T-cell (primary cell): ENCODE measurements around the gene DUOXA2. TPM values are rescaled to one million over a fixed set of nuclear protein-coding genes. Genes with fewer than 3 reads are reported as not detected.

Experiments
- ATAC-seq, 4 experiments: fragments of 200-7000 bp in 3 of 4; fragments of 150-1000 bp in 1 of 4; cut with Tn5 transposase; replicated peaks in 1 of 4; 1 replicate in 3 of 4; 2 replicates in 1 of 4; pipeline ENCODE4 v1.10.0; 2021; ENCODE audit warnings: moderate library complexity in 3 of 4, mild to moderate bottlenecking in 2 of 4, moderate number of reproducible peaks in 1 of 4
- CTCF ChIA-PET, 2 donors: fragments of 300-600 bp; sonication (Branson Sonifier 250); formaldehyde crosslinking; loops; one replicate each; lab custom pipeline; 2022; ENCODE audit warnings: antibody characterized with exemption in 2 of 2; lab: Charles Lee
- POLR2A ChIA-PET, 2 donors: fragments of 300-600 bp; sonication (Branson Sonifier 250); formaldehyde crosslinking; loops; one replicate each; lab custom pipeline; 2022; ENCODE audit warnings: antibody characterized with exemption in 2 of 2; lab: Charles Lee
- DNase-seq, 35 experiments: peaks; one replicate each; pipeline versions ENCODE4 v3.0.0 to v3.0.0-alpha.2; 2013 to 2023
- H3K27ac ChIP-seq: one replicate; pipeline ENCODE4 v1.5.1; 2013; ENCODE audit warnings: low read length
- H3K27me3 ChIP-seq, 2 experiments: replicated peaks in 1 of 2; 1 replicate in 1 of 2; 2 replicates in 1 of 2; pipeline versions ENCODE4 v1.6.1 to v1.7.0; 2013; ENCODE audit warnings: low read length in 1 of 2, mixed read lengths in 1 of 2; ENCODE audit not compliant: control insufficient read depth in 2 of 2, insufficient read depth in 2 of 2; ENCODE audit errors: extremely low read depth in 1 of 2
- H3K36me3 ChIP-seq, 2 donors: 1 replicate in 1 of 2; 2 replicates in 1 of 2; pipeline versions ENCODE4 v1.6.1 to v1.7.0; 2013; ENCODE audit warnings: low read length in 1 of 2; ENCODE audit not compliant: control insufficient read depth in 2 of 2, insufficient read depth in 1 of 2; ENCODE audit errors: extremely low read depth in 1 of 2
- H3K4me1 ChIP-seq, 2 experiments: 1 replicate in 1 of 2; 2 replicates in 1 of 2; pipeline versions ENCODE4 v1.6.1 to v1.7.0; 2013; ENCODE audit warnings: low read length in 2 of 2, mixed read lengths in 1 of 2; ENCODE audit not compliant: insufficient read depth in 2 of 2, control insufficient read depth in 1 of 2; ENCODE audit errors: extremely low read depth in 1 of 2
- H3K4me3 ChIP-seq, 2 donors: 1 replicate in 1 of 2; 2 replicates in 1 of 2; pipeline versions ENCODE4 v1.5.1 to v1.7.0; 2013; ENCODE audit warnings: mild to moderate bottlenecking in 2 of 2, low read length in 1 of 2, moderate library complexity in 1 of 2; ENCODE audit not compliant: control insufficient read depth in 1 of 2; ENCODE audit errors: extremely low read depth in 1 of 2
- H3K9me3 ChIP-seq: 2 replicates; pipeline ENCODE4 v1.7.0; 2013
- H3K27ac Mint-ChIP-seq, 2 donors: one replicate each; pipeline ENCODE4 v1.8.0; 2020 to 2021; ENCODE audit warnings: mild to moderate bottlenecking in 2 of 2, mixed read lengths in 2 of 2
- H3K27me3 Mint-ChIP-seq, 2 donors: one replicate each; pipeline ENCODE4 v1.8.0; 2021 to 2022; ENCODE audit warnings: mixed read lengths in 2 of 2
- H3K36me3 Mint-ChIP-seq: one replicate; pipeline ENCODE4 v1.8.0; 2021; ENCODE audit warnings: mixed read lengths
- H3K4me1 Mint-ChIP-seq, 3 donors: one replicate each; pipeline ENCODE4 v1.8.0; 2020 to 2022; ENCODE audit warnings: mixed read lengths in 3 of 3, mild to moderate bottlenecking in 1 of 3
- H3K4me3 Mint-ChIP-seq, 3 donors: one replicate each; pipeline ENCODE4 v1.8.0; 2020 to 2022; ENCODE audit warnings: mild to moderate bottlenecking in 3 of 3, mixed read lengths in 3 of 3, moderate library complexity in 3 of 3
- H3K9me3 Mint-ChIP-seq, 3 donors: one replicate each; pipeline ENCODE4 v1.8.0; 2020 to 2022; ENCODE audit warnings: mixed read lengths in 3 of 3
- WGBS: methylation state at CpG from one replicate; pipeline ENCODE4 v1.1.5; 2013; ENCODE audit warnings: missing lambda C conversion rate; ENCODE audit not compliant: insufficient coverage; 5-methylcytosine and 5-hydroxymethylcytosine counted together
- total RNA-seq, 35 experiments: library from RNA in 6 of 35; stranded (reverse) in 6 of 35; fragments of 120-200 nt in 1 of 35; gene quantifications; one replicate each; pipeline versions ENCODE4 v1.2.1 to v1.2.4 and lab custom pipeline; 2013 to 2026

Gene DUOXA2
- total RNA-seq, 5 donors from 2014 or later (not counting 1 experiment from before 2014, with no cell fraction given): not detected

DNA sequence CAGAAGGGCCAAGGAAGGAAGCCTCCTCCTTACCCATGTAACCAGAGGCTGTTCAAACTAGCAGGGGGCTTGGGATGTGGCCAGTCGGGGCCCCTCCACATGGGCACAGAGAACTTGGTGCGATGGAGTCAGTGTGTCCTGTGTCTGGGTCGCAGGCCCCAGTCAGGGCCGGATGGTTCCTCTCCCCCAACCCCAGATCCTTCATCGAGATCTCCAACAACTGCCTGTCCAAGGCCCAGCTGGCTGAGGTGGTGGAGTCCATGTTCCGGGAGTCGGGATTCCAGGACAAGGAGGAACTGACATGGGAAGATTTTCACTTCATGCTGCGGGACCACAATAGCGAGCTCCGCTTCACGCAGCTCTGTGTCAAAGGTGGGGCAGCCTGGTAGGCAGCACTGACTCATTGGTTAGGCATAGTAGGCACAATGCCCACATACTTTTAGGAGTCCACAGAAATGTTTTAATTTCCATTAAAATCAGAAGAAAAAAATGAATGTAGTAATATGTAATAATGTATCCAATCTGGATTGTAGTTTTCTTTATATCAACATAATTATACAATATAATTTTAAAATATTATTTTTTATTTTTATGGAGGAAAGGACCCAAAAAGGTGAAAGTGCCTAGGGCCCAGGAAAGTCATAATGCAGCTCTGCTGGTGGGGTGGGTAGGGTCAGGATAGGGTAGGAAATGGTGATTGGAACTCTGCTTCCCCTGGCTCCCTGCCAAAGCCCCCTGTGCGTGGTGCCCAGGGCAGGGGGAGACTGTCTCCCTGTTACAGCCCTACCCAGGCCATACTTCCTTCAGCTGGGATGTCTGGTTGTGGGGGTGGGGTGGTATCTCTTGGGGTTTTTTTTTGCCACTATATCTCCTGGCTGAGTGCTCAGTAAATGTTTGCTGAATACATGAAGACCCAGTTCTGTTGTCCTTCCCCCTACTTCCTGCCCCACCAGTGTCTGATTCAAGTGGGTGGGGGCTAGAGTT is 34.2 kb downstream of the DUOXA2 start:
- ChIA-PET POLR2A (no interaction called here), CTCF (interaction anchor here in 1 of 2 donors (0.7 kb wide), 1 partner anchor 22 kb away, joined by 5 read pairs; no protein-coding TSS in a partner anchor)
- no peak for DNase-seq
- Histone ChIP-seq H3K27ac (no peak overlapping the region), H3K27me3 (no peaks in the 10 kb centered on the region), H3K4me3 (no peak overlapping the region), H3K36me3 (peaks cover 0 to 4% of the 10 kb centered on the region in 2 donors), H3K4me1 (no peaks in the 10 kb centered on the region), H3K9me3 (no peaks in the 10 kb centered on the region)
- H3K4me1 Mint-ChIP-seq: no peaks in the 10 kb centered on the region
- peaks cover 11% of the 10 kb centered on the region for H3K36me3 Mint-ChIP-seq
- no peaks in the 10 kb centered on the region for H3K9me3 Mint-ChIP-seq
- H3K27ac Mint-ChIP-seq: no peak overlapping the region
- 98% methylated on average over 8 of the region's 12 CpGs for WGBS
- no peak for ATAC-seq
- no peaks in the 10 kb centered on the region for H3K27me3 Mint-ChIP-seq
- no peak overlapping the region for H3K4me3 Mint-ChIP-seq

- ChIA-PET CTCF (interaction anchor here in 1 of 2 donors (0.7 to 0.9 kb wide), 2 partner anchors 12 to 22 kb away, joined by 3 to 5 read pairs; no protein-coding TSS in a partner anchor), POLR2A (no interaction called here)
- Histone ChIP-seq H3K27me3 (no peaks in the 10 kb centered on the region), H3K36me3 (peaks cover 0 to 4% of the 10 kb centered on the region in 2 donors), H3K27ac (no peak overlapping the region), H3K4me1 (no peaks in the 10 kb centered on the region), H3K9me3 (no peaks in the 10 kb centered on the region), H3K4me3 (no peak overlapping the region)
- ATAC-seq (no peak), DNase-seq (no peak)
- Mint-ChIP-seq H3K4me1 (no peaks in the 10 kb centered on the region), H3K4me3 (no peak overlapping the region), H3K27ac (no peak overlapping the region), H3K9me3 (no peaks in the 10 kb centered on the region), H3K36me3 (peaks cover 11% of the 10 kb centered on the region), H3K27me3 (no peaks in the 10 kb centered on the region)
- WGBS: no CpG with 5 or more reads among the region's 1 CpG
Observed at GRCh38 chr15:45149060-45149459, 34.9 kb downstream of the DUOXA2 start.

- H3K27me3 Mint-ChIP-seq: no peaks in the 10 kb centered on the region
- H3K4me3 ChIP-seq: no peak overlapping the region
- H3K27ac ChIP-seq: no peak overlapping the region
- H3K27ac Mint-ChIP-seq: no peak overlapping the region
- no peak for DNase-seq
- H3K36me3 Mint-ChIP-seq: peaks cover 11% of the 10 kb centered on the region
- ChIA-PET POLR2A (no interaction called here), CTCF (interaction anchor here (0.5 to 1.0 kb wide), 2 partner anchors 26 to 335 kb away, joined by 3 read pairs; no protein-coding TSS in a partner anchor)
- H3K9me3 Mint-ChIP-seq: no peaks in the 10 kb centered on the region
- no peak overlapping the region for H3K4me3 Mint-ChIP-seq
- peaks cover 0 to 4% of the 10 kb centered on the region in 2 donors for H3K36me3 ChIP-seq
- no peaks in the 10 kb centered on the region for H3K27me3 ChIP-seq
- H3K9me3 ChIP-seq: no peaks in the 10 kb centered on the region
- H3K4me1 ChIP-seq: no peaks in the 10 kb centered on the region
- WGBS: 90% methylated on average over 2 of the region's 6 CpGs
- no peak for ATAC-seq
- no peaks in the 10 kb centered on the region for H3K4me1 Mint-ChIP-seq
Observed at GRCh38 chr15:45150481-45150880, 36.4 kb downstream of the DUOXA2 start.

- WGBS: 100% methylated on average over 4 of the region's 6 CpGs
- ChIA-PET POLR2A (no interaction called here), CTCF (no interaction called here)
- Histone ChIP-seq H3K4me3 (no peak overlapping the region), H3K27ac (no peak overlapping the region), H3K4me1 (no peaks in the 10 kb centered on the region), H3K27me3 (no peaks in the 10 kb centered on the region), H3K9me3 (no peaks in the 10 kb centered on the region), H3K36me3 (peaks cover 0 to 4% of the 10 kb centered on the region in 2 donors)
- Mint-ChIP-seq H3K27ac (no peak overlapping the region), H3K27me3 (no peaks in the 10 kb centered on the region), H3K36me3 (peaks cover 11% of the 10 kb centered on the region), H3K4me3 (no peak overlapping the region), H3K9me3 (no peaks in the 10 kb centered on the region), H3K4me1 (peaks cover 0 to 3% (median 0%) of the 10 kb centered on the region in 3 donors)
- ATAC-seq (no peak), DNase-seq (no peak)
Observed at GRCh38 chr15:45150997-45151396, 36.9 kb downstream of the DUOXA2 start.

DNA sequence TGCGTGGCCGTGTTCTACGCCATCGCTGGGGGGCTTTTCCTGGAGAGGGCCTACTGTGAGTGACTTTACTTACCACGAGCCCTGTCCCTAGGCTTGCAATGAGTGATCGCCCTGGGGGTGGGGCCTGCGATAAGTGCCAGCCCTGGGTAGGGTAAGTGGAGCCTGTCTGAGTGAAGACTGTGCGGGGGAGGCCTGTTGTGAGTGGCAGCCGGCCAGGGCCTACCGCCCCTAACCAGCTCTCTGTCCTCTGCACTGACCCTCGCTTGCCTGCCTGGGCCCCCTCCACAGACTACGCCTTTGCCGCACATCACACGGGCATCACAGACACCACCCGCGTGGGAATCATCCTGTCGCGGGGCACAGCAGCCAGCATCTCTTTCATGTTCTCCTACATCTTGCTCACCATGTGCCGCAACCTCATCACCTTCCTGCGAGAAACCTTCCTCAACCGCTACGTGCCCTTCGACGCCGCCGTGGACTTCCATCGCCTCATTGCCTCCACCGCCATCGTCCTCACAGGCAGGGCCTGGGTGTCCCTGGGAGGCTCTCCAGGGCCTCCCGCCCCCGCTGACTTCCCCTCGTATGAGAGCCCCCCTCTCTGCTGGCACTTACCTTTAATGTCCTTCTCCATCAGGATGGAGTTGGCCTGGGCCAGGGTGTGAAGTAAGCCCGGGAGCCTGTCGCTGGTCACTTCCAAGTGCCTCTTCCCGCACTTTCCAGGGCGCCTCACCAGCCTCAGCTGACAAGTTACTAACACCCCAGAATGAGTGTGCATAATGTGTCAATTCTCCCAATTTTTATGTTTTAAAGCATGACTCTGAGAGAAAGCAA is 38.1 kb downstream of the DUOXA2 start:
- H3K4me3 ChIP-seq: no peak overlapping the region
- H3K27me3 ChIP-seq: no peaks in the 10 kb centered on the region
- WGBS: 98% methylated on average over 31 of the region's 36 CpGs
- H3K27ac Mint-ChIP-seq: no peak overlapping the region
- H3K4me1 ChIP-seq: no peaks in the 10 kb centered on the region
- ChIA-PET POLR2A (no interaction called here), CTCF (no interaction called here)
- DNase-seq (no peak), ATAC-seq (no peak)
- peaks cover 11% of the 10 kb centered on the region for H3K36me3 Mint-ChIP-seq
- H3K36me3 ChIP-seq: peaks cover 0 to 4% of the 10 kb centered on the region in 2 donors
- H3K27ac ChIP-seq: no peak overlapping the region
- H3K9me3 ChIP-seq: no peaks in the 10 kb centered on the region
- H3K9me3 Mint-ChIP-seq: no peaks in the 10 kb centered on the region
- peaks cover 0 to 3% (median 0%) of the 10 kb centered on the region in 3 donors for H3K4me1 Mint-ChIP-seq
- no peaks in the 10 kb centered on the region for H3K27me3 Mint-ChIP-seq
- no peak overlapping the region for H3K4me3 Mint-ChIP-seq

DNA sequence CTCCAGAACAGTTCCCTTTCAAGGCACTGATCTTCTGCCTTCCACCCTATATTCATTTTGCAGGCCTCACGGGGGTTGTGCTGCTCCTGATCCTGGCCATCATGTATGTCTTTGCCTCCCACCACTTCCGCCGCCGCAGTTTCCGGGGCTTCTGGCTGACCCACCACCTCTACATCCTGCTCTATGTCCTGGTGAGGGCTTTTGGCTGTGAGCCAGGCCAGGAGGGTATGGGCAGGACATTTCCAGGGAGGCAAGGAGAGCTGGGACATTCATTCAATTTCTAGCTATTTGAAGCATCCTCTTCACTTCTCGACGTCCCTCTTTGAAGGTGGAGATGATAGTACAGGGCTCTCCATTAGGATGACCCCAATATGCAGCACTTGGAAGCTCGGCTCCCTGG is 41.6 kb downstream of the DUOXA2 start:
- Histone ChIP-seq H3K4me3 (no peak overlapping the region), H3K27ac (no peak overlapping the region), H3K27me3 (no peaks in the 10 kb centered on the region), H3K36me3 (peaks cover 0 to 4% of the 10 kb centered on the region in 2 donors), H3K9me3 (no peaks in the 10 kb centered on the region), H3K4me1 (no peaks in the 10 kb centered on the region)
- no peaks in the 10 kb centered on the region for H3K9me3 Mint-ChIP-seq
- no peak for ATAC-seq
- no peak overlapping the region for H3K27ac Mint-ChIP-seq
- WGBS: 100% methylated on average over 3 of the region's 8 CpGs
- no peak for DNase-seq
- ChIA-PET CTCF (interaction anchor here (0.6 to 1.3 kb wide), 2 partner anchors 38 to 43 kb away, joined by 3 to 4 read pairs; no protein-coding TSS in a partner anchor), POLR2A (no interaction called here)
- no peaks in the 10 kb centered on the region for H3K27me3 Mint-ChIP-seq
- H3K36me3 Mint-ChIP-seq: peaks cover 20% of the 10 kb centered on the region
- H3K4me3 Mint-ChIP-seq: no peak overlapping the region
- H3K4me1 Mint-ChIP-seq: peaks cover 3 to 8% (median 5%) of the 10 kb centered on the region in 3 donors
